ENCODE data around the gene SLC22A7. TPM values are rescaled to one million over a fixed set of nuclear protein-coding genes. Genes with fewer than 3 reads are reported as not detected.
A peak's percentile ranks its signal among the peaks of the same experiment; 100 is the strongest.

The SLC22A7 gene, protein sequence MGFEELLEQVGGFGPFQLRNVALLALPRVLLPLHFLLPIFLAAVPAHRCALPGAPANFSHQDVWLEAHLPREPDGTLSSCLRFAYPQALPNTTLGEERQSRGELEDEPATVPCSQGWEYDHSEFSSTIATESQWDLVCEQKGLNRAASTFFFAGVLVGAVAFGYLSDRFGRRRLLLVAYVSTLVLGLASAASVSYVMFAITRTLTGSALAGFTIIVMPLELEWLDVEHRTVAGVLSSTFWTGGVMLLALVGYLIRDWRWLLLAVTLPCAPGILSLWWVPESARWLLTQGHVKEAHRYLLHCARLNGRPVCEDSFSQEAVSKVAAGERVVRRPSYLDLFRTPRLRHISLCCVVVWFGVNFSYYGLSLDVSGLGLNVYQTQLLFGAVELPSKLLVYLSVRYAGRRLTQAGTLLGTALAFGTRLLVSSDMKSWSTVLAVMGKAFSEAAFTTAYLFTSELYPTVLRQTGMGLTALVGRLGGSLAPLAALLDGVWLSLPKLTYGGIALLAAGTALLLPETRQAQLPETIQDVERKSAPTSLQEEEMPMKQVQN
- polyA plus RNA-seq (2012; ENCODE audit: low read depth, missing spikeins), result 0.37 TPM

DNA sequence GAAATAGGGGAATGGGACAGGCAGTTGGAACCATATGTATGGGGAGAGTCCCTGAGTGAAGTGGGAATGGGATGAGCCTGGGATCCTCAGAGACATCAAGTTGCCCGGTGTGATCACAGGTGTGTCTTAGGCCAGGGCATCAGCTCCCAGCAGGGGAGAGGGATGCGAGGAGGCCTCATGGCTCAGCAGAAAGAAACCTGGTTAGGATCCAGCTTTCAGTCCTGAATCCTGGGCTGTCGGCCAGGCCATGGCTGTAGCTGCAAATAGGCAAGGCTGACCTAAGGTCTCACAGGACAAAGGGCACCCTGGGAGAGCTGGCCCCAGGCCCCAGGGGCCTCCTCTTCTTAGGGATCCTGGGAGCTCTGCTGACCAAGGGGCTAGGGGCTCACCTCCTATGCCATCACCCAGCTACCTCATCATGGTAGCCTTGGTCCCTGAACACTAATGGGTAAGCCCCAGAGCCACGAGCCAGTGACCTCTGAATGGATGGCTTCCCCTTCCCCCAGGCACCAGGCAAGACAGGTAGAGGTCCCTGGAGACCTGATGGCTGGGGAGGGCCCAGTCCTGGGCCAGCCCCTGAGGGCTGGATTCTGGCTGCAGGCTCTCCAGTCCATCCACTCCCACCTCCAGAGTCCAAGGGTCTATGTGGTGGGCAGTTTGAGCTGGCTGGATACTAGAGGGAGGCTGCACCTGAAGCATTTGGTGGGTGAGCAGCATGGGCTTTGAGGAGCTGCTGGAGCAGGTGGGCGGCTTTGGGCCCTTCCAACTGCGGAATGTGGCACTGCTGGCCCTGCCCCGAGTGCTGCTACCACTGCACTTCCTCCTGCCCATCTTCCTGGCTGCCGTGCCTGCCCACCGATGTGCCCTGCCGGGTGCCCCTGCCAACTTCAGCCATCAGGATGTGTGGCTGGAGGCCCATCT lies at the start of gene SLC22A7:
Gene SLC22A7, plus strand, starts transcription at position 617 of the 921 bp plus-strand sequence. Its CDS starts 99 bp downstream, at position 716.
- FAIRE-seq, result no peak

DNA sequence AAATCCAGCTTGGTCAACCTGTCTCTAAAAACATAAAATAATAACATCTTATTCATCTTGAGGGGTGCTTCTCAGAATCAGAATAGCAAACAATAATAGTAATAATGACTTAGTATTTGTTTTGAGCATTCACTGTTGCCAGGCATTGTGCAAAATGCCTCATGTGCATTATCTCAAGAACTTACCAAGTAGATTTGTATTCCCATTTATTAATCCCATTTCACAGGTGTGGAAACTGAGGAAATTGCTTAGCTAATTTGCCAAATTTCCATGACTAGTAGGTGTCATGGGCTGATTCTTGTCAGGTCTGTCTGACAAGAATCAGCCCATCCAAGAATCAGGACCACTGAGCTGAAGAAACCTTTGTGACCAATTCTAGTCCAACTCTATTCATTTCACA lies 49.3 kb upstream of the SLC22A7 start:
- DNase-seq (ENCODE audit: insufficient read length, low spot score), result no peak

More for the DNA sequence above, at the start of gene SLC22A7:
- no peak for DNase-seq (ENCODE audit: insufficient read length, low spot score)
- TF ChIP-seq PAX5 (IDR thresholded peaks at IDR 0.05; ENCODE audit: insufficient read depth, low read length, severe bottlenecking) (no peak), POU2F2 (IDR thresholded peaks at IDR 0.05; ENCODE audit: low read depth, low read length) (no peak), TAF1 (IDR thresholded peaks at IDR 0.05; ENCODE audit: low read depth, low read length) (no peak), SPI1 (IDR thresholded peaks at IDR 0.05; ENCODE audit: low read depth, low read length) (no peak), POLR2A (IDR thresholded peaks at IDR 0.05; ENCODE audit: low read depth, low read length) (no peak), POLR2AphosphoS5 (IDR thresholded peaks at IDR 0.05; ENCODE audit: low read depth, low read length) (no peak)

DNA sequence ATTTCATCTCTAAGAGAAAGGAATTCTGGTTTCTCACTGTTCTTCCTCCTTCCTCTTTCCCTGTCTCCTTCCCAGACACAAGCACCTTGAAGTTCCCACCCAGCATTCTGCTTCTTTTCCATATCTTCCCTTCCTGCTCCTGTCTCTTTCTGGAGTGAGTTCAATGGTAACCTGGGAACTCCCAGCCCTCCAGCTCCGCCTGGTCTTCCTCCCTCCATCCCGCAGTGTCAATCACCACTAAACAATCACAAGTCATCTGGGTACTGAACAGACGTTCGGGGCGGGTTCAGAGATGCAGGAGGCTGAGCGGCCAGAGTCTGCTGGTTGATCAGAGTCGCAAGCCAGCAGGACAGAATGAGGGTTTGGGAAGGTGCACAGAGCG lies 47.1 kb upstream of the SLC22A7 start:
- FAIRE-seq (peak; percentile 68), DNase-seq (ENCODE audit: insufficient read length, low spot score) (no peak)
- TF ChIP-seq POLR2A (IDR thresholded peaks at IDR 0.05; ENCODE audit: low read depth, low read length) (no peak), POU2F2 (IDR thresholded peaks at IDR 0.05; ENCODE audit: low read depth, low read length) (no peak), POLR2AphosphoS5 (IDR thresholded peaks at IDR 0.05; ENCODE audit: low read depth, low read length) (no peak), TAF1 (IDR thresholded peaks at IDR 0.05; ENCODE audit: low read depth, low read length) (no peak), PAX5 (IDR thresholded peaks at IDR 0.05; ENCODE audit: insufficient read depth, low read length, severe bottlenecking) (no peak), SPI1 (IDR thresholded peaks at IDR 0.05; ENCODE audit: low read depth, low read length) (no peak)

More for the DNA sequence above, 49.3 kb upstream of the SLC22A7 start:
- no peak for FAIRE-seq
- TF ChIP-seq POLR2A (IDR thresholded peaks at IDR 0.05; ENCODE audit: low read depth, low read length) (no peak), POLR2AphosphoS5 (IDR thresholded peaks at IDR 0.05; ENCODE audit: low read depth, low read length) (no peak), TAF1 (IDR thresholded peaks at IDR 0.05; ENCODE audit: low read depth, low read length) (no peak), SPI1 (IDR thresholded peaks at IDR 0.05; ENCODE audit: low read depth, low read length) (no peak), PAX5 (IDR thresholded peaks at IDR 0.05; ENCODE audit: insufficient read depth, low read length, severe bottlenecking) (no peak), POU2F2 (IDR thresholded peaks at IDR 0.05; ENCODE audit: low read depth, low read length) (no peak)

DNA sequence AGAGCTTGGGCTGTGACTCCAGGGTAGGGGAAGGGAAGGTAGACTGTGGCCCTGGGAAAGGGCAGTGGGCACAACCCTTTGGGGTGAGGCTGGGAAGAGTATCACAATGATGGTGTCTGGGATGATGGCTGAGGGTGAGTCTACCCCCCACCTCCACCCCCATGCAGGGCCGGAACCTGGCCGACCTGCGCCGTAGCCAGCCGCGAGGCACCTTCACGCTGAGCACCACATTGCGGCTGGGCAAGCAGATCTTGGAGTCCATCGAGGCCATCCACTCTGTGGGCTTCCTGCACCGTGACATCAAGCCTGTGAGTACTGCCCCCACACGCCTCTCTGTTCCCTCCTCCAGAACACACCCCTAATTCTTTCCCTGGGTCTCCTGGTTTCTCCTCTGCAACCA lies 44.7 kb upstream of the SLC22A7 start:
- DNase-seq (ENCODE audit: insufficient read length, low spot score) (no peak), FAIRE-seq (no peak)
- TF ChIP-seq SPI1 (IDR thresholded peaks at IDR 0.05; ENCODE audit: low read depth, low read length) (no peak), TAF1 (IDR thresholded peaks at IDR 0.05; ENCODE audit: low read depth, low read length) (no peak), PAX5 (IDR thresholded peaks at IDR 0.05; ENCODE audit: insufficient read depth, low read length, severe bottlenecking) (no peak), POLR2AphosphoS5 (IDR thresholded peaks at IDR 0.05; ENCODE audit: low read depth, low read length) (no peak), POLR2A (IDR thresholded peaks at IDR 0.05; ENCODE audit: low read depth, low read length) (no peak), POU2F2 (IDR thresholded peaks at IDR 0.05; ENCODE audit: low read depth, low read length) (no peak)

DNA sequence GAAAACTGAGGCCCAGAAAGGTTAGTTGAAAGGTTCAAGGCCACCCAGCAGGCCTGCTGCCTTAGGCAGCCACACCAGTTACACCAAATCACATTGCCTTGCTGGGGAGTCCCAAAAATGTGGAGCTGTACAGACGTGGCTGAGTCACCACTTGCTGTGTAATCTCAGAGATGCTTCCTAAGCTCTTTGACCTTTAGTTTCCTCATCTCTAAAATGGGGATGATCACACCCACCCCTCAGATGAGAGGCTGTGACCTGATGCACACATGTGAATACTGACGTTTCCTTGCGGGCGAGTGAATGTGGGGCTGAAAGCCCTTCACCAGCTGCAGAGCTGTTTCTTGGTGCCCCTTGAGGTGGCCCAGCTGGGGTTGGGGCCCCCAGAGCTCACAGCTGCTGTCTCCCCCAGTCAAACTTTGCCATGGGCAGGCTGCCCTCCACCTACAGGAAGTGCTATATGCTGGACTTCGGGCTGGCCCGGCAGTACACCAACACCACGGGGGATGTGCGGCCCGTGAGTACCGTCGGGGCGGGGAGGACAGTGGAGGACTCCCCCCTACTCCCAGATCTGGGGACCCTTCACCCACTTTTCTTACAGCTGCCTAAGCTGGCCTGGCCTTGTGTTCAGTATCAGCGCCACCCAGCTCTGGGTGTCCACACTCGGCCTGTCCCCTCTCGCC lies 43.8 kb upstream of the SLC22A7 start:
- no peak for DNase-seq (ENCODE audit: insufficient read length, low spot score)
- no peak for FAIRE-seq
- TF ChIP-seq SPI1 (IDR thresholded peaks at IDR 0.05; ENCODE audit: low read depth, low read length) (no peak), POLR2AphosphoS5 (IDR thresholded peaks at IDR 0.05; ENCODE audit: low read depth, low read length) (no peak), POLR2A (IDR thresholded peaks at IDR 0.05; ENCODE audit: low read depth, low read length) (no peak), PAX5 (IDR thresholded peaks at IDR 0.05; ENCODE audit: insufficient read depth, low read length, severe bottlenecking) (no peak), POU2F2 (IDR thresholded peaks at IDR 0.05; ENCODE audit: low read depth, low read length) (no peak), TAF1 (IDR thresholded peaks at IDR 0.05; ENCODE audit: low read depth, low read length) (no peak)

DNA sequence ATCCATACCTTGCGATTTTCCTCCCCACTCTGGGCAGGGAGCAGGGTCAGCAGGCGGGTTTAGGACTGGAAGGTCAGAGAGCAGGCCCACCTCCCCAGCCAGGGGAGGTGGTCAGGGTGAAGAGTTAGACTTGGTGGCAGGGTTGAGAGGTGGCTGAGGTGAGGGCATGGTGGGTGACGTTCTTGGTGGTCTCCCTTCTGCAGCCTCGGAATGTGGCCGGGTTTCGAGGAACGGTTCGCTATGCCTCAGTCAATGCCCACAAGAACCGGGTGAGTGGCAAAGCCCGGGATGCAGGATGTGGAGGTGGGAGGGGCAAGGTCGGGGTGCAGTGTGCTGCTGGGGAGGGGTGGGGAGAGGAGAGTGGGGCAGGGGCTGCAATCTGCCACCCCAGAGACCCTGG lies 43.2 kb upstream of the SLC22A7 start:
- DNase-seq (ENCODE audit: insufficient read length, low spot score), result no peak
- TF ChIP-seq TAF1 (IDR thresholded peaks at IDR 0.05; ENCODE audit: low read depth, low read length), result no peak
- TF ChIP-seq POLR2AphosphoS5 (IDR thresholded peaks at IDR 0.05; ENCODE audit: low read depth, low read length), result no peak
- TF ChIP-seq POLR2A (IDR thresholded peaks at IDR 0.05; ENCODE audit: low read depth, low read length), result no peak
- no peak for TF ChIP-seq SPI1 (IDR thresholded peaks at IDR 0.05; ENCODE audit: low read depth, low read length)
- TF ChIP-seq POU2F2 (IDR thresholded peaks at IDR 0.05; ENCODE audit: low read depth, low read length), result no peak
- no peak for TF ChIP-seq PAX5 (IDR thresholded peaks at IDR 0.05; ENCODE audit: insufficient read depth, low read length, severe bottlenecking)
- no peak for FAIRE-seq

DNA sequence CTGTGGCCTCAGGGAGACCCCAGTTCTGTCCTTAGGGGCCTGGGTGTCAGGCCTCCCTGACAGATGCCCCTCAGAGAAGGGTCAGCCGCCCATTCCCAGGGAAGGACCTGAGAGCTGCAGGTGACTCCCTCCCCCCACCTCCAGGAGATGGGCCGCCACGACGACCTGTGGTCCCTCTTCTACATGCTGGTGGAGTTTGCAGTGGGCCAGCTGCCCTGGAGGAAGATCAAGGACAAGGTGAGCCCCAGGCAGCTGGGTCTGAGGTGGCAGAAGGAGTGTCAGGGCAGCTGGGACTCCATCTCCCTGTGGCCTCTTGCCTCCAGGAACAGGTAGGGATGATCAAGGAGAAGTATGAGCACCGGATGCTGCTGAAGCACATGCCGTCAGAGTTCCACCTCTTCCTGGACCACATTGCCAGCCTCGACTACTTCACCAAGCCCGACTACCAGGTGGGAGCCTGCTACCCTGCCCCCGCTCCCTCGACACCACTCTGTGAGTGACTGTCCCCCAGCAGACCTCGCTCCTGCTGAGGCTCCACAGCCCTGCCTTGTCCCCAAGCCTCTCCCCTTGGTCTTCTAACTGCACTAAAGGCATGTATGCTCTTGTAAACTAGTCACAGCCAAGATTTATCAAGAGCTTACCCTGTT lies 42.5 kb upstream of the SLC22A7 start:
- DNase-seq (ENCODE audit: insufficient read length, low spot score) (no peak), FAIRE-seq (no peak)
- no peak for TF ChIP-seq POLR2A (IDR thresholded peaks at IDR 0.05; ENCODE audit: low read depth, low read length)
- no peak for TF ChIP-seq POU2F2 (IDR thresholded peaks at IDR 0.05; ENCODE audit: low read depth, low read length)
- TF ChIP-seq SPI1 (IDR thresholded peaks at IDR 0.05; ENCODE audit: low read depth, low read length), result no peak
- TF ChIP-seq PAX5 (IDR thresholded peaks at IDR 0.05; ENCODE audit: insufficient read depth, low read length, severe bottlenecking), result no peak
- TF ChIP-seq POLR2AphosphoS5 (IDR thresholded peaks at IDR 0.05; ENCODE audit: low read depth, low read length), result no peak
- no peak for TF ChIP-seq TAF1 (IDR thresholded peaks at IDR 0.05; ENCODE audit: low read depth, low read length)
